ENCODE results near the gene AMER1. TPM values are rescaled to one million over a fixed set of nuclear protein-coding genes. Genes with fewer than 3 reads are reported as not detected.

Gene AMER1
- total RNA-seq: 1.3 and 2.0 TPM in 2 replicates

DNA sequence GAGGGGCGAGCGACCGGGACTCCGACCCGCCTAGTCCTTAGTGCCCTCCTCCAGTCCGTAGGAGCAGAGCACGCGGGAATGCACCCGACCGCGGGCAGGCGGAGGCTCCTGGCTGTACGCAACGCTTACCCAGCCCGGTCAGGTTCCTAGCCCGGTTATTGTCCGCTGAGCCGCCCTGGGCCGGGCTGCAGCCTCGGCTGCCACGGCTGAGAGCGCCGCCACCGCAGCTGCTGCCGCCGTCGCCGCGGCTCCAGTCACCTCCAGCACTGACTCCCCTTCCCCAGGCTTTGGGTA, at the start of gene AMER1:
AMER1 (minus strand) TSS at position 268 of the 294 bp plus-strand sequence. CDS start 12,422 bp downstream, outside the sequence.

DNA sequence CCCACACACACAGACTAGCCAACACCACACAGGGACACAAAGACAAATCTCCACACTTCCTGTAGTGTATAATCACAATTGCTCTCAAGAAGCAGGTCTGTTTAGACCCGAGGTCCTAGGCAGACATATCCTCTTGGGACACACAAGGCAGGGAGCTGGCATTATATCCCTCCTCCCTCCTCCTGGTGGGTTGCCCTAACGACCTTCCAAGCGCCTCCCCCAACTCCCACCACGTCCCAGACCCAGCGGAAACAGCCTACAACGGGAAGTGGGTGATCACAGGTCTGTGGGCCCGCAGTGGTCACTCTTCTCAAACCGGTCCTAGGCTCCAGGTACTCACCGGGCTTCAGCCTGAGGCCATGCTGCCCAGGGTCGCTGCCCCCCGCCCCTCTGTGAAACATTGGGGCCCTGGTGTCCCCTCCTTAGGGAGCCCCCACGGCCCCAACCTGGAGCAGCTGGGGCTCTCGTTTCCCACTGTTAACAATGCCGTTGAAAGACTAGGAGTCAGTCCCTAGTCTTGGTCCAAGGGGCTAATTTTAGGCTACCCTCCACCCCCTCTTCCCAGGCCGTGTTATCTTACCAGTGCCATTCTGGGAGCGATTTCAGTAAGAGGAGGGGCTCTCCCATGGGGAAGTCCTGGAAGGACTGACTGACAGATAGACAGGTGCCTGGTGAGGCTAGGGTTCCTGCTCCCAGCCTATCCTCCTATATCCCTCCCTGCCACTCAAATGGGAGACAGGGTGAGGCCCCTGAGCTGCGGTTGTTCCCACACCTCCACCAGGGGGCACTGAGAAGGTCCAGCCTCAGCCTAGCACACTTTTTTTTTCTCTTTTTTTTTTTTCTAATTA, 24.8 kb upstream of the AMER1 start, which contains the start of gene ASB12:
ASB12 (minus strand) TSS at position 485 of the 848 bp plus-strand sequence. CDS start 4,957 bp downstream, outside the sequence.

Other genes starting within 250 kb of the AMER1 start
- not detected in 2 replicates for gene ASB12, start 24.9 kb upstream of the AMER1 start, total RNA-seq
- not detected in 2 replicates for gene MTMR8, start 189.7 kb upstream of the AMER1 start, total RNA-seq